HepG2 (cell line): ENCODE measurements around the gene PTGDR2. TPM values are rescaled to one million over a fixed set of nuclear protein-coding genes. Genes with fewer than 3 reads are reported as not detected.

Experiments
- AGO2 ChIP-seq: fragments of 200-400 bp; formaldehyde crosslinking; optimal IDR thresholded peaks from 2 replicates; pipeline ENCODE3; 2017; ENCODE audit warnings: mild to moderate bottlenecking, low read depth, low read length, moderate library complexity
- CBX2 ChIP-seq, 2 experiments: fragments of 200-600 bp in 1 of 2; sonication (generic); formaldehyde crosslinking in 1 of 2; IDR thresholded peaks; 2 replicates each; pipeline versions ENCODE4 v1.7.0 to v1.8.1; 2018 to 2022; ENCODE audit warnings: low read depth in 2 of 2, low read length in 1 of 2, mild to moderate bottlenecking in 1 of 2, missing genetic modification reagents in 1 of 2
- ELF4 ChIP-seq: sonication (generic); formaldehyde crosslinking; IDR thresholded peaks from 2 replicates; pipeline ENCODE4 v1.5.0; 2020; ENCODE audit warnings: missing genetic modification reagents, mild to moderate bottlenecking, moderate library complexity, borderline replicate concordance
- SP140L ChIP-seq: sonication (generic); formaldehyde crosslinking; IDR thresholded peaks from 2 replicates; pipeline ENCODE4 v1.4.0; 2020; ENCODE audit warnings: missing genetic modification reagents, borderline replicate concordance
- TBX3 ChIP-seq: fragments of 450-650 bp; IDR thresholded peaks from 2 replicates; pipeline ENCODE4 v1.6.1; 2017; ENCODE audit warnings: antibody characterized with exemption, mild to moderate bottlenecking, inconsistent platforms, borderline replicate concordance
- TSC22D2 ChIP-seq: sonication (generic); formaldehyde crosslinking; IDR thresholded peaks from 2 replicates; pipeline ENCODE4 v1.5.1; 2020; ENCODE audit warnings: missing genetic modification reagents, mild to moderate bottlenecking, borderline replicate concordance
- ZFY ChIP-seq: sonication (generic); formaldehyde crosslinking; IDR thresholded peaks from 2 replicates; pipeline ENCODE4 v1.4.0; 2020; ENCODE audit warnings: missing genetic modification reagents
- ZKSCAN8 ChIP-seq: IDR thresholded peaks from 2 replicates; pipeline ENCODE4 v1.6.1; 2016; ENCODE audit warnings: borderline replicate concordance, missing genetic modification reagents, missing compliant biosample characterization
- ZNF274 ChIP-seq: sonication (generic); formaldehyde crosslinking; IDR thresholded peaks from 2 replicates; pipeline ENCODE4 v1.5.1; 2020; ENCODE audit warnings: mild to moderate bottlenecking, missing genetic modification reagents
- ZNF550 ChIP-seq: sonication (generic); formaldehyde crosslinking; IDR thresholded peaks from 2 replicates; pipeline ENCODE4 v1.4.0; 2020; ENCODE audit warnings: mild to moderate bottlenecking, missing genetic modification reagents, borderline replicate concordance
- ZNF569 ChIP-seq: sonication (generic); formaldehyde crosslinking; IDR thresholded peaks from 2 replicates; pipeline ENCODE4 v1.5.0; 2020; ENCODE audit warnings: mild to moderate bottlenecking, missing genetic modification reagents, moderate library complexity, borderline replicate concordance
- ZNF781 ChIP-seq: sonication (generic); formaldehyde crosslinking; IDR thresholded peaks from 2 replicates; pipeline ENCODE4 v1.5.1; 2020; ENCODE audit warnings: borderline replicate concordance, mild to moderate bottlenecking, missing genetic modification reagents; ENCODE audit errors: not compliant biosample characterization
- ZSCAN31 ChIP-seq: sonication (generic); formaldehyde crosslinking; IDR thresholded peaks from 2 replicates; pipeline ENCODE4 v1.5.0; 2020; ENCODE audit warnings: low read depth, mild to moderate bottlenecking, missing genetic modification reagents
- polyA plus RNA-seq, 8 experiments: library from polyadenylated mRNA; depleted of rRNA in 3 of 8; stranded (reverse) in 7 of 8; unstranded in 1 of 8; fragments of >200 nt; fragmentation: Illumina TruSeq in 4 of 8; extraction: Trizol in 4 of 8; gene quantifications; 2 replicates each; pipeline versions ENCODE4 v1.2.1 to v1.2.3, GENCODE V29; 2011 to 2016; ENCODE audit warnings: low read depth in 4 of 8, missing spikeins in 1 of 8, mixed read lengths in 1 of 8; ENCODE audit not compliant: insufficient read depth in 1 of 8
- total RNA-seq, 5 experiments: library from RNA; depleted of rRNA; stranded (reverse); fragments of >200 nt; fragmentation: Illumina TruSeq; extraction: Trizol; gene quantifications; 2 replicates each; pipeline ENCODE4 v1.2.3, GENCODE V29; 2016; ENCODE audit warnings: low read depth in 1 of 5
- TF ChIP-seq, protein P1 (sequence below): sonication (generic); formaldehyde crosslinking; IDR thresholded peaks from 2 replicates; pipeline ENCODE4 v1.4.0; 2020; ENCODE audit warnings: missing genetic modification reagents
- TF ChIP-seq, protein P2 (sequence below): sonication (generic); formaldehyde crosslinking; IDR thresholded peaks from 2 replicates; pipeline ENCODE4 v1.5.1; 2020; ENCODE audit warnings: mild to moderate bottlenecking, missing genetic modification reagents, moderate library complexity

PTGDR2 gene
- total and polyA plus RNA-seq, 2 of the 13 experiments (the other 11 are each of a cell fraction or from before 2014, with no cell fraction given): 1.9 to 2.5 TPM

DNA sequence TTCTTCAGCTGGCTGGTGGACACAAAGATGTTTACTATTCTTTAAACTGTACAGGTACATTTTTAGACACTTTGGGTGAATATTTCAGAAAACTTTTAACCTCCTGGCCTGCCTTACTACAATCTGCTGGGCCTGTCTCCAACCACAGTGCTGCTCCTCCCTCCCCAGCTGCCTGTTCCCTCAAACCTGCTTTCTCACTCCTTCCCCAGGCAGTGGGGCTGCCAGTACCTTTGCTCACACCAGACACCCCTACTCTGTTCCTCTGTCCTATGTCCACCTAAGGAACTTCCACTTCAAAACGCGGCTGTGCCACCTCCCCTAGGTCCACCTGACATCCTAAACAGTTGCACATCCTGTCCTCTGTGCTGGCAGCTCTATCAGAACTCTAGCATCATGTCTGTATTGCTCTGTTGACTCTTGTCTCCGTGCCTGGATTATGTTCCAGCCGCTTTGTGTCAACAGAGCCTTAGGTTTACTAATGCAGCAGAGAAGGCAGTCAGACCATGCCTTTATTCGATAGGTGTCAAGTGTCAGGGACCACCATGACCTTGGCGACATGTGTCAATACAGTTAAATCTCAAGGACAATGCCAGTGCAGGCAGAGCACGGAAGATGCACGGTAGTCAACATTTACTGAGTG lies 25.0 kb upstream of the PTGDR2 start (continued):
- TF ChIP-seq, protein P1, sequence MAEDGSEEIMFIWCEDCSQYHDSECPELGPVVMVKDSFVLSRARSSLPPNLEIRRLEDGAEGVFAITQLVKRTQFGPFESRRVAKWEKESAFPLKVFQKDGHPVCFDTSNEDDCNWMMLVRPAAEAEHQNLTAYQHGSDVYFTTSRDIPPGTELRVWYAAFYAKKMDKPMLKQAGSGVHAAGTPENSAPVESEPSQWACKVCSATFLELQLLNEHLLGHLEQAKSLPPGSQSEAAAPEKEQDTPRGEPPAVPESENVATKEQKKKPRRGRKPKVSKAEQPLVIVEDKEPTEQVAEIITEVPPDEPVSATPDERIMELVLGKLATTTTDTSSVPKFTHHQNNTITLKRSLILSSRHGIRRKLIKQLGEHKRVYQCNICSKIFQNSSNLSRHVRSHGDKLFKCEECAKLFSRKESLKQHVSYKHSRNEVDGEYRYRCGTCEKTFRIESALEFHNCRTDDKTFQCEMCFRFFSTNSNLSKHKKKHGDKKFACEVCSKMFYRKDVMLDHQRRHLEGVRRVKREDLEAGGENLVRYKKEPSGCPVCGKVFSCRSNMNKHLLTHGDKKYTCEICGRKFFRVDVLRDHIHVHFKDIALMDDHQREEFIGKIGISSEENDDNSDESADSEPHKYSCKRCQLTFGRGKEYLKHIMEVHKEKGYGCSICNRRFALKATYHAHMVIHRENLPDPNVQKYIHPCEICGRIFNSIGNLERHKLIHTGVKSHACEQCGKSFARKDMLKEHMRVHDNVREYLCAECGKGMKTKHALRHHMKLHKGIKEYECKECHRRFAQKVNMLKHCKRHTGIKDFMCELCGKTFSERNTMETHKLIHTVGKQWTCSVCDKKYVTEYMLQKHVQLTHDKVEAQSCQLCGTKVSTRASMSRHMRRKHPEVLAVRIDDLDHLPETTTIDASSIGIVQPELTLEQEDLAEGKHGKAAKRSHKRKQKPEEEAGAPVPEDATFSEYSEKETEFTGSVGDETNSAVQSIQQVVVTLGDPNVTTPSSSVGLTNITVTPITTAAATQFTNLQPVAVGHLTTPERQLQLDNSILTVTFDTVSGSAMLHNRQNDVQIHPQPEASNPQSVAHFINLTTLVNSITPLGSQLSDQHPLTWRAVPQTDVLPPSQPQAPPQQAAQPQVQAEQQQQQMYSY (CRISPR knock-in tag): peak; percentile 59; the same call in 1 of the 2 replicates
- TF ChIP-seq SP140L (0 out of 2 replicates have a peak, but pooled peaks have one; percentile 42), ZSCAN31 (CRISPR knock-in tag) (peak; percentile 67; the same call in 1 of the 2 replicates), ZNF550 (CRISPR knock-in tag) (0 out of 2 replicates have a peak, but pooled peaks have one; percentile 64), ZNF781 (CRISPR knock-in tag) (peak; percentile 38), ELF4 (CRISPR knock-in tag) (0 out of 2 replicates have a peak, but pooled peaks have one; percentile 44), TBX3 (peak; percentile 98), AGO2 (no peak), CBX2 (IDR thresholded peaks at IDR 0.05; ENCODE audit: low read depth, low read length) (no peak), CBX2 (CRISPR knock-in tag; IDR thresholded peaks at IDR 0.05; ENCODE audit: low read depth) (peak; percentile 91), ZNF569 (no peak), TSC22D2 (CRISPR knock-in tag) (0 out of 2 replicates have a peak, but pooled peaks have one; percentile 39), ZKSCAN8 (peak; percentile 98), ZNF274 (CRISPR knock-in tag) (0 out of 2 replicates have a peak, but pooled peaks have one; percentile 39), ZFY (CRISPR knock-in tag) (peak; percentile 54)
- TF ChIP-seq, protein P2, sequence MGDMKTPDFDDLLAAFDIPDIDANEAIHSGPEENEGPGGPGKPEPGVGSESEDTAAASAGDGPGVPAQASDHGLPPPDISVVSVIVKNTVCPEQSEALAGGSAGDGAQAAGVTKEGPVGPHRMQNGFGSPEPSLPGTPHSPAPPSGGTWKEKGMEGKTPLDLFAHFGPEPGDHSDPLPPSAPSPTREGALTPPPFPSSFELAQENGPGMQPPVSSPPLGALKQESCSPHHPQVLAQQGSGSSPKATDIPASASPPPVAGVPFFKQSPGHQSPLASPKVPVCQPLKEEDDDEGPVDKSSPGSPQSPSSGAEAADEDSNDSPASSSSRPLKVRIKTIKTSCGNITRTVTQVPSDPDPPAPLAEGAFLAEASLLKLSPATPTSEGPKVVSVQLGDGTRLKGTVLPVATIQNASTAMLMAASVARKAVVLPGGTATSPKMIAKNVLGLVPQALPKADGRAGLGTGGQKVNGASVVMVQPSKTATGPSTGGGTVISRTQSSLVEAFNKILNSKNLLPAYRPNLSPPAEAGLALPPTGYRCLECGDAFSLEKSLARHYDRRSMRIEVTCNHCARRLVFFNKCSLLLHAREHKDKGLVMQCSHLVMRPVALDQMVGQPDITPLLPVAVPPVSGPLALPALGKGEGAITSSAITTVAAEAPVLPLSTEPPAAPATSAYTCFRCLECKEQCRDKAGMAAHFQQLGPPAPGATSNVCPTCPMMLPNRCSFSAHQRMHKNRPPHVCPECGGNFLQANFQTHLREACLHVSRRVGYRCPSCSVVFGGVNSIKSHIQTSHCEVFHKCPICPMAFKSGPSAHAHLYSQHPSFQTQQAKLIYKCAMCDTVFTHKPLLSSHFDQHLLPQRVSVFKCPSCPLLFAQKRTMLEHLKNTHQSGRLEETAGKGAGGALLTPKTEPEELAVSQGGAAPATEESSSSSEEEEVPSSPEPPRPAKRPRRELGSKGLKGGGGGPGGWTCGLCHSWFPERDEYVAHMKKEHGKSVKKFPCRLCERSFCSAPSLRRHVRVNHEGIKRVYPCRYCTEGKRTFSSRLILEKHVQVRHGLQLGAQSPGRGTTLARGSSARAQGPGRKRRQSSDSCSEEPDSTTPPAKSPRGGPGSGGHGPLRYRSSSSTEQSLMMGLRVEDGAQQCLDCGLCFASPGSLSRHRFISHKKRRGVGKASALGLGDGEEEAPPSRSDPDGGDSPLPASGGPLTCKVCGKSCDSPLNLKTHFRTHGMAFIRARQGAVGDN (CRISPR knock-in tag): peak; percentile 23; the same call in 1 of the 2 replicates
